GM21515 (cell line): ENCODE measurements around the gene HIVEP3.
"Not testable (repeated sequence)": the region's sequence is repeated elsewhere in the genome, so short reads cannot be mapped to it uniquely, and the experiment has no call there.

Source experiments
- ATAC-seq: cut with Tn5 transposase; IDR thresholded peaks from one replicate; pipeline ENCODE4 v1.9.1; 2021; ENCODE audit not compliant: unreplicated experiment

HIVEP3 gene

GRCh38 chr1:41695118-41695745 lies 223.5 kb downstream of the HIVEP3 start:
- no peak for ATAC-seq

GRCh38 chr1:41691966-41692365 lies 226.8 kb downstream of the HIVEP3 start:
- ATAC-seq, result not testable (repeated sequence)

GRCh38 chr1:41691424-41691823 lies 227.3 kb downstream of the HIVEP3 start:
- ATAC-seq, result no peak

- ATAC-seq, result no peak
Observed at GRCh38 chr1:41690331-41690730, 228.4 kb downstream of the HIVEP3 start.

DNA sequence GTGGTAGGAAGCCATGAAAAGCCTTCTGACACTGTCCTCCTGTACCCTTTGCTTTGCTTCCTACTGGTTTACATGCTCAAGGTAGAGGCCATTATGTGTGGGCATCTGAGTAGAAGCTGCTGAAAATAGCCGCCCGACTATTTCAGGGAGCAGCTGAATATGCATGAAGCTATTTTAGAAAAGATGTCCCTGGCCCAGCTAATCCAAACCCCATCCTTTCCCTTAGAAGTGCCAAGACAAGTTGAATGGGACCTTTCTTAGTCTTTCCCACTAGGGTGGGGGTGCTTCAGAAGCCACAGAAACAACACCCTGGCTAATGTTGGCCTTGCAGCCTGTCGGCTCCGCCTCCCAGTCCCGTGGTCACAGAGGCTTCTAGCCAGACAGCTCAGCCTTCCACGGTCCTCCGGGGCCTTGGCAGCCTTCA lies 229.2 kb downstream of the HIVEP3 start:
- no peak for ATAC-seq

- ATAC-seq, result no peak
Observed at GRCh38 chr1:41689139-41689538, 229.6 kb downstream of the HIVEP3 start.

DNA sequence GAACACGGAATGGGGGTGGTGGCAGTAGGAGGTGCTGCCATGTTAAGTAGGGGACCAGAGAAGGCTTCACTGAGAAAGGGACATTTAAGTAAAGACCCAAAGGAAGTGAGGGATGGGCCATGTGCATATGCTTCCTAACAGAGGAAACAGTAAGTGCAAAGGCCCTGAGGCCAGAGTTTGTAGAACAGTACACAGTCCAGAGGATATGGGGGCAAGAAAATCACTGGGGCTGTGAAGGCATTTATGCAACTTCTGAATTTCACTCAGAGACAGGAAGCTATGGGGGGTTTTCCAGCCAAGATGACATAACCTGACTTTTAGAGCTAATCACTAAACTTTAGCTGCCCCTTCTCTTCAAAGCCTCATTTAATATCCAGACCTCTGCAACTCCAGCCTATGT lies 231.7 kb downstream of the HIVEP3 start:
- no peak for ATAC-seq

DNA sequence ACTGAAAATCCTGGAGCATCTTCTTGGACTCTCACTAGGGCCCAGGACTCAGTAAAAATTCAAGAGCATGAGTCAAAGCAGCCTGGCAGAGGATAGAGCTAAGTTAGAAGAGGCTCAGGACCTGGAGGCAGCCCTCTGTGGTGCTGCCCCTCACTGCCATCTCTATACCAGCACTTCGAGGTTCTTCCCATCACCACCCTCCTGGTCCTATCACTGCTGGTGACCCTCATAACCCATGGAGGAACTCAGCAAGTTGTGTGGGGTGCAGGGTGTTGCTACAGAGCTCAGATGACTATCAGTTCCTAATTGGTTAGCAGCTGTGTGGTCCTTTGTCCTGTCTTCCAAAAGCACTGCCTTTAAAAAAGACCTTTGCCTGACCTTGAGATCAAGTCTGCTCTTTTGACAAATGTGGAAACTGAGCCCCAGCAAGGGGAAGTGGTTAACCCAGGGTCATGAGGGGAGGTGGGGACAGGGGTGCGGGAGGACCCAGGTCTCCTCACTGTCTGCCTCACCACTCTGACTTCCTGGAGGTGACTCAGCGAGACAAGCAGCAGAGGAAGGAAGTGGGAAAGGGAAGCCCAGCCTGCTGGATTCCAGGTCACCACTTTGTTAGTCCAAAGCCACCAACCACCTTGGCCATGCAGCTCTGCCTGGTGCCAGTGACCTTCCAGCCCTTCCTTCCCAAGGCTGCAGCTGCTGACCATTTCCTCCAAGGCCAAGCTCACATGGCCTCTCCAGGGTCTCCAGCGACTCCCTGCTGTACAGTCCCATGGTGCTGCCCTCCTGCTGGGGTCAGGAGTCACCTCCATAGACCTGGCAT lies 234.8 kb downstream of the HIVEP3 start:
- ATAC-seq, result no peak

DNA sequence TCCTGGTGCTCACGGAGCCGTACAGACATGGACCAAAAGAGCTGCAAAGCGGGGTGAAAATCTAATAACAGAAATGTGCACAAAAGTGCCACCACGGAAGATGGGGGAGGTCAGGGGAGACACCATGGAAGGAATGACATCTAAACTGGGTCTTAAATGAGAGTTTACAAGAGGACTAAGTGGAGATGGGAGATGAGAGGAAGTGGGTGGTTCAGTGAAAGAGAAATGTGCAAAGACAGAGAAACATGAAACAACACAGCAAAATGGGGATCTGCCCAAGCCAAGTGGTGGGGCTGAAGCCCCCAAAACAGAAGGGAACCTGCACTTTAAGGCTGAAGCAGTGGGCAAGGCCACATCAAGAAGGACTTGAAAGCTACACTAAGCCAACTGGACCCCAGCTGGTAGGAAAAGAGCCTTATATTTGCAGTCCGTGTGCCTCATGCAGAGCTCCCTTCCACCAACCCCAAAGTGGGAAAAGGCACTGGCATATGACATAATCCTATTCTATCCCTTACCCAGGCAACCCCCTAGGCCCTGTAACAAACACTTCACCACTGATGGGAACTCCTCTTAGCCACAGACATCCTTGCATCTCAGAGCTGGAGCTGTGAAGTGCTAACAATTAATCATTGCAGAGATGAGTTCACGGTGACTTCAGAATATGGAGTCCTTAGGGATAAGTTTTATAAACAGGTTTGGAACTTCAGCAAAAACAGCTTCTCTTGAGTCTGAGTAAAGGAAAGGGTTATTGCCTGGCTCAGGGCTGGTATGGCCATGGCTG lies 235.7 kb downstream of the HIVEP3 start:
- ATAC-seq, result no peak

DNA sequence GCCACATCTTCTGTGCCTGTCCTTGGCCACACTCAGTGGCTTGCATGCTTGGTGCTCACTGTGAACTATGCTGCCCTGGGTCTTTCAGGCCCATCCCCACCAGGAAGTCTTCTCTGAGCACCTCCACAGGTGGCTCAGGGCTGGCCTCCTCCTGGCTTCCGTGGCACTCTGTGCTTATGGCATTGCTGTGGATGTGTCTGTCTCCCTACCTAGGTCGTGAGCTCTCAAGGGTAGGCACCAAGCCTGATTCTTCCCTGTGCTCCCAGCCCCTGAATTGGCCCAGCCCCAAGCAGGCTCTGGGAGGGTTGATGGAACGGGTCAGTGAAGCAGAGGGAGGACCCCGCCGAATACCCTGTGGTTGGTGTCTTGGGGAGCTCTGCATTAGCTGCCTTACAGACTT lies 236.6 kb downstream of the HIVEP3 start:
- ATAC-seq, result no peak

DNA sequence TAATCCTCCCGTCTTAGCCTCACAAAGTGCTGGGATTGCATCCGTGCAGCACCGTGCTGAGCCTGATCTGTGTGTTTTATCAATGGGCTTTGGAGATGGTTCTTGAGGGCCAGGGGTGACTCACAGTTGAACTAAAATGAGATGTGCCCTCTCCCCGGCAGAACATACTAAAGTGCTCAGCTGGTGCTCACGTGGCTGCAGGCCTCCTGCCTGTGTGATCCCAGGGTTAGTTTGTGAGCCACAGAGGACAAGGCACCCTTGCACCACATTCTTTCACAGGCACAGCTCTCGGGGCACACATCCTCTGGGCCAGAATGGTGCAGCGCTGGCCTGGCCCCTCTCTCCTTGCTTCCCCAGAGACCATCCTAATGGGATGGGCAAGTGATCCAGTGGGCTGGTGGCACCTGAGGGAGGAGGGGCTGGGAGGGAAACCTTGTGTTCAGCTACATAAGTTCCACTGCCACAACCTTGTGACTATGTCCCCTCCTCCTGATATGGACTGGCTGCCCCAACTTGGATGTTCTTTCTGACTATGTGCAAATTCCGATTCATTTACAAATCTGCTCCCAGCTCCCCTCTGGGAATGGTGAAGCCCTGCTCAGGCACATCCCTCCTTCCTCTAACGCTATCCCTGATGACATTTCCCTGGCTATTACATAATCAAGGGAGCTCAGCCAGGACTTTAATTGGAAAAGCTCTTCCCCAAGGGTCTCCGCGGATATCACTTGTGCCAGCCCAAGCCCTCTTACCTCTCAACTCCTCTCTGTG lies 237.2 kb downstream of the HIVEP3 start:
- ATAC-seq, result no peak

GRCh38 chr1:41679994-41680393 lies 238.7 kb downstream of the HIVEP3 start:
- ATAC-seq, result no peak

- no peak for ATAC-seq
Observed at GRCh38 chr1:41679531-41679930, 239.2 kb downstream of the HIVEP3 start.

DNA sequence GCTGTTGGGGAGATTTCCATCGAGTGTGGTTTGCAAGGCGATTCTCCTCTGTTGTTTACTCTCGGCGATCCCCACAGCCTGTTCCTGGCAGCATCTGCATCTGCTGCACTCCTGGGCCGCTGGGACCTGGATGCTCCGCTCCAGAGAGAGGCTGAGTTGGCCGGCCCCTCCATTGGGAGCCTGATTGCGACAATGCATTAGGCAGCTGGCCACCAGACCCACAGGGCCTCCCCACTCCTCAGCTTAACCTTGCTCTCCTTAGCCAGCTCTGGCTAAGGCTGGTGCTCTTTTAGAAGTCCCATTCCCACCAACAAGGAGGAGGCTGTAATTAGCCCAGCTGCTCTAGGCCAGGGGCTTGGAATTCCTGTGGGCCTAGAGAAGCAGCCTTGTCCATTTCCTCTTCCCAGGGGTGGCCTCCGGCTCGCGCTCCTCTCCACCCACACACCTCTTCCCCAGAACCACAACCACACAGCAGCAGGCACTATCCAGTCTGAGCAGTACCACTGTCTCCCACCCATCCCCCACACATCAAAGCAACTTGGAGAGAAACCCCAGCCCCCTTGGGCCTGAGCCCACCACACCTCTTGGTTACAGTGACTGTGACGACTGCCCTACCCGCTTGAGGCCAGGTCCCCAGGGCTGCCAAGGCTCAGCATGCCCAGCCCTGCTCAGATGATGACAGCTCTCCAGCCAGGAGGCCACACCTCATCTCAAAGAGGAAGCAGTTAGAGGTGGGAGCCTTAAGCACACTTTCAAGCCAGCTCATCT lies 240.4 kb downstream of the HIVEP3 start:
- ATAC-seq, result no peak

- ATAC-seq, result no peak
Observed at GRCh38 chr1:41677620-41678019, 241.1 kb downstream of the HIVEP3 start.

GRCh38 chr1:41675401-41675800 lies 243.3 kb downstream of the HIVEP3 start:
- ATAC-seq, result no peak

GRCh38 chr1:41674522-41674921 lies 244.2 kb downstream of the HIVEP3 start:
- ATAC-seq, result no peak

GRCh38 chr1:41673806-41674205 lies 244.9 kb downstream of the HIVEP3 start:
- no peak for ATAC-seq

- peak; percentile 51 for ATAC-seq
Observed at GRCh38 chr1:41673378-41673777, 245.3 kb downstream of the HIVEP3 start.

- ATAC-seq, result no peak
Observed at GRCh38 chr1:41672641-41673361, 245.9 kb downstream of the HIVEP3 start.
